Panc1 (cell line): ENCODE data around the gene SDC4.

Experiments
- CTCF ChIP-seq: fragments of 450-650 bp; IDR thresholded peaks from 2 replicates; pipeline ENCODE4 v1.5.1; 2017; ENCODE audit warnings: mild to moderate bottlenecking
- TCF7L2 ChIP-seq: IDR thresholded peaks from 2 replicates; pipeline ENCODE4 v1.6.1; 2011; ENCODE audit warnings: mild to moderate bottlenecking, low read depth, low read length, inconsistent platforms

- TF ChIP-seq TCF7L2, result no peak
- no peak for TF ChIP-seq CTCF
These were observed 68.2 kb downstream of the SDC4 start for GRCh38 chr20:45279992-45280391.
